ENCODE results near the gene IPP.
"Not testable (repeated sequence)": the region's sequence is repeated elsewhere in the genome, so short reads cannot be mapped to it uniquely, and the experiment has no call there.

- TF ChIP-seq POLR2A, POLR2AphosphoS5 (IDR thresholded peaks at IDR 0.05; ENCODE audit: low read depth, low read length): not testable (repeated sequence)
Observed at GRCh38 chr1:45676553-45676952, 73.9 kb downstream of the IPP start.
